NCI-H2196 (cell line): Measurements from ENCODE around the gene FSIP1.
A peak's percentile ranks its signal among the peaks of the same experiment; 100 is the strongest.

Source experiments
- DNase-seq: peaks from one replicate; lab custom pipeline; 2025; ENCODE audit not compliant: unreplicated experiment; lab: John Stamatoyannopoulos, UW

The FSIP1 gene

GRCh38 chr15:39584662-39585388 lies 197.8 kb downstream of the FSIP1 start:
- DNase-seq = no peak

GRCh38 chr15:39584266-39584659 lies 198.4 kb downstream of the FSIP1 start:
- DNase-seq = no peak

- DNase-seq = no peak
These were observed 198.9 kb downstream of the FSIP1 start for GRCh38 chr15:39583596-39584265.

- DNase-seq = no peak
These were observed 199.6 kb downstream of the FSIP1 start for GRCh38 chr15:39582977-39583595.

- DNase-seq = no peak
These were observed 200.2 kb downstream of the FSIP1 start for GRCh38 chr15:39582286-39582976.

- DNase-seq = no peak
These were observed 200.8 kb downstream of the FSIP1 start for GRCh38 chr15:39581793-39582285.

- no peak for DNase-seq
These were observed 201.3 kb downstream of the FSIP1 start for GRCh38 chr15:39581242-39581792.

- peak; percentile 12 for DNase-seq
These were observed 202.0 kb downstream of the FSIP1 start, which contains the start of gene THBS1 for GRCh38 chr15:39580485-39581241. THBS1 (plus strand) TSS chr15:39581079; CDS start chr15:39581858, 779 bp downstream.

GRCh38 chr15:39580117-39580484 lies 202.5 kb downstream of the FSIP1 start:
- peak; percentile 78 for DNase-seq

- peak; percentile 2 for DNase-seq
These were observed 203.0 kb downstream of the FSIP1 start for GRCh38 chr15:39579487-39580116.

- no peak for DNase-seq
These were observed 203.7 kb downstream of the FSIP1 start for GRCh38 chr15:39578851-39579486.

- DNase-seq = no peak
These were observed 207.5 kb downstream of the FSIP1 start for GRCh38 chr15:39575180-39575579.

- DNase-seq = no peak
These were observed 208.2 kb downstream of the FSIP1 start for GRCh38 chr15:39574427-39574826.

- DNase-seq = no peak
These were observed 208.8 kb downstream of the FSIP1 start for GRCh38 chr15:39573844-39574243.

- no peak for DNase-seq
These were observed 209.4 kb downstream of the FSIP1 start for GRCh38 chr15:39573287-39573686.

- no peak for DNase-seq
These were observed 216.8 kb downstream of the FSIP1 start for GRCh38 chr15:39565851-39566250.

GRCh38 chr15:39564972-39565665 lies 217.5 kb downstream of the FSIP1 start:
- DNase-seq = no peak

- DNase-seq = peak; percentile 2
These were observed 224.2 kb downstream of the FSIP1 start for GRCh38 chr15:39558421-39558820.

- DNase-seq = peak; percentile 14
These were observed 226.2 kb downstream of the FSIP1 start for GRCh38 chr15:39556461-39556860.
